HG02840 (cell line): ENCODE measurements around the gene KMT2D.
"Not testable (repeated sequence)": the region's sequence is repeated elsewhere in the genome, so short reads cannot be mapped to it uniquely, and the experiment has no call there.

ENCODE experiments used
- ATAC-seq: cut with Tn5 transposase; IDR thresholded peaks from one replicate; pipeline ENCODE4 v1.9.1; 2021; ENCODE audit warnings: mild to moderate bottlenecking, moderate library complexity, moderate number of reproducible peaks; ENCODE audit not compliant: unreplicated experiment, low FRiP score

The KMT2D gene

GRCh38 chr12:49088932-49089330 lies 28.3 kb upstream of the KMT2D start:
- ATAC-seq: no peak

GRCh38 chr12:49088150-49088931 lies 27.7 kb upstream of the KMT2D start:
- peak; percentile 62 for ATAC-seq

GRCh38 chr12:49086116-49086515 lies 25.5 kb upstream of the KMT2D start:
- no peak for ATAC-seq

GRCh38 chr12:49084438-49084837 lies 23.8 kb upstream of the KMT2D start:
- ATAC-seq: no peak

GRCh38 chr12:49079793-49080192 lies 19.2 kb upstream of the KMT2D start:
- no peak for ATAC-seq

- no peak for ATAC-seq
Observed at GRCh38 chr12:49070971-49071370, 10.4 kb upstream of the KMT2D start.

GRCh38 chr12:49069507-49070346 lies 9.1 kb upstream of the KMT2D start, which contains the start of gene RHEBL1:
TSS of gene RHEBL1 (minus strand) at chr12:49069979. CDS start at chr12:49069785, 194 bp downstream.
- peak; percentile 99 for ATAC-seq

- ATAC-seq: no peak
Observed at GRCh38 chr12:49068879-49069506, 8.4 kb upstream of the KMT2D start.

GRCh38 chr12:49066120-49066519 lies 5.5 kb upstream of the KMT2D start:
- ATAC-seq: no peak

GRCh38 chr12:49064767-49065152 lies 4.2 kb upstream of the KMT2D start:
- no peak for ATAC-seq

- not testable (repeated sequence) for ATAC-seq
Observed at GRCh38 chr12:49061916-49062315, 1.3 kb upstream of the KMT2D start.

- ATAC-seq: no peak
Observed at GRCh38 chr12:49061157-49061650, 610 bp upstream of the KMT2D start.

- ATAC-seq: peak; percentile 12
Observed at GRCh38 chr12:49059299-49060171, 1.1 kb downstream of the KMT2D start.

- ATAC-seq: no peak
Observed at GRCh38 chr12:49059045-49059298, 1.6 kb downstream of the KMT2D start.

- no peak for ATAC-seq
Observed at GRCh38 chr12:49058366-49059044, 2.1 kb downstream of the KMT2D start.

GRCh38 chr12:49057888-49058287 lies 2.7 kb downstream of the KMT2D start:
- no peak for ATAC-seq

GRCh38 chr12:49055978-49056754 lies 4.4 kb downstream of the KMT2D start:
- peak; percentile 55 for ATAC-seq

- no peak for ATAC-seq
Observed at GRCh38 chr12:49055092-49055491, 5.5 kb downstream of the KMT2D start.

GRCh38 chr12:49054524-49054923 lies 6.1 kb downstream of the KMT2D start:
- no peak for ATAC-seq
